ENCODE results near the gene RASL11B.
A peak's percentile ranks its signal among the peaks of the same experiment; 100 is the strongest.

The RASL11B gene

DNA sequence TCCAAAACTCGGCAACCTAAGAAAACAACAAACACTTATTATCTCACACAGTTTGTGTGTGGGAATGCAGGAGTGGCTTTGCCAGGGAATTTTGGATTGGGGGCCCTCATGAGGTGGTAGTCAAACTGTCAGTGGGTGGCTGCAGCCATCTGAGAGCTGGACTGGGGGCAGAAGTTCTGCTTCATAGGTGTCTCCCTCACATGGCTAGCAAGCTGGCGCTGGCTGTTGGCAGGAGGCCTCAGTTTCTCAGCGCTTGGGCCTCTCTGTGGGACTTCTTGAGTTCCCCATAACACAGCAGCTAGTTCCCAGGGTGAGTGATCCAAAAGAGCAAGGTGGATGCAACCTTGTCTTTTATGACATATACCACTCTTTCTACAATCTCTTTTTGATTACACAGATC, 26.0 kb upstream of the RASL11B start:
- Histone ChIP-seq H3K36me3 (ENCODE audit: insufficient read depth, low read depth, low read length) (no peaks in the 10 kb centered on the region), H3K27me3 (ENCODE audit: insufficient read depth, low read length) (peaks cover 6% of the 10 kb centered on the region; the same call in 1 of the 2 replicates), H3K4me3 (ENCODE audit: low read length) (no peak overlapping the region), H3K27ac (ENCODE audit: low read length) (no peak overlapping the region), H3K9ac (ENCODE audit: low read depth, low read length) (peak overlapping the region; percentile 59; the same call in 1 of the 2 replicates), H3K4me1 (ENCODE audit: insufficient read depth, low read length) (peaks cover 47% of the 10 kb centered on the region), H3K9me3 (ENCODE audit: insufficient read depth, low read depth, low read length) (no peaks in the 10 kb centered on the region)

DNA sequence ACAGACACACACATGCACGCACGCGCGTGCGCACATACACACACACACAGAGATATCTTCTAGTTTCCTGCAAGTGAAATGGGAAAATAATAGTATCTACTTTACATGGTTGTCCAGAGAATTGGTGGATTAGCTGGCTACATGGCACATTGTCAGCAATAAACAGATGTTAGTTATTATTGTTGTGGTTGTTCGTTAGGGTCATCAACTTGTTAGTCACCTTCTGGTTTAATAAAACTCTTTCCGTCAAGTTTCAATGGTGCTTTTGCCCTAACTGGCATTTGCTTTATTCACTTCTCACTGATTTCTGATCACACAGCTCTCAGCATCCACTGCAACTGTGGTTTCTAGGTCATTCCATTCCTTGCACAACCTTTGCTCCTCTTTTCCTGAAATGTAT, 25.4 kb upstream of the RASL11B start:
- no peaks in the 10 kb centered on the region for H3K9me3 ChIP-seq (ENCODE audit: insufficient read depth, low read depth, low read length)
- H3K9ac ChIP-seq (ENCODE audit: low read depth, low read length): 0 out of 2 replicates have a peak overlapping the region, but pooled peaks have one; percentile 59
- H3K36me3 ChIP-seq (ENCODE audit: insufficient read depth, low read depth, low read length): no peaks in the 10 kb centered on the region
- H3K27ac ChIP-seq (ENCODE audit: low read length): no peak overlapping the region
- H3K4me1 ChIP-seq (ENCODE audit: insufficient read depth, low read length): peaks cover 52% of the 10 kb centered on the region
- H3K27me3 ChIP-seq (ENCODE audit: insufficient read depth, low read length): peaks cover 6% of the 10 kb centered on the region; the same call in 1 of the 2 replicates
- H3K4me3 ChIP-seq (ENCODE audit: low read length): no peak overlapping the region

DNA sequence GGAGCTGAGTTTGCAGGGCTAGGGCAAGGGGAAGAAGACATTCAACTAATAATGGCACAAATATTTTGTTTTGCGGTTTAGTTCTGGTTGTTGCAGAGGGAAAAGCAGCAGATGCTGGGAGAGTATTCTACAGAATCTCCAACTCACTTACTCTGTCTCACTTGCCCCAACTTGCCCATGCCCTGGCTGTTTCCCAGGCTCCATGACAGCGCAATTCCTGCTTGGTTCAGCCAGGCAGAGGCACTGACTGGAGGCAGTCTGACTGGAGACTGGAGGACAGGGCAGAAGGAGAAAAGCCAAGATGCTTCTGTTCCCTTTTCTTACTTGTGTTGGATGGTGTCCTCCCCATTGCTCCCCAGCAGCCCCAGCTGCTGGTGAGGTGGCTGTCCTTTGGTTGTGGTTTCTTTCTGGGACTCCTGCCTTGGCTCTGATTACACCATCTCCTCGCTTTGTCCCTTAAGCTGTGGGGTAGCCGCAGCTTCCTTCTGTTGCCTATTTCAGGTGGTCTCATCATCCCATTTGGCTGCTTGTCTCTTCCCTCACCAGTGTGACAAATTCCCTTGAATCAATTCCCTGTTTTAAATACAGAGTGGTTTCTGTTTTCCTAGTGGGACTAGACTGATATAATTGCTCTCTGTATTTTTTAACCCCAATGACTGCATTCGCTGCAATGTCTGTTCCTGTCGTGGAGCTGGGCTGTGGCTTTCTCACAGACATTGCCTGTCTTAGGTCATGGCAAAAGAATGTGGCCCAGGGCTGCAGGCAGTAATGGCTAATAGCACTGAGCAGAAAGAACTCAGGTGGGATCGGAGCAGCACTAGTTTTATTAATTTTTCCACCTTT, 24.2 kb upstream of the RASL11B start:
- Histone ChIP-seq H3K27ac (ENCODE audit: low read length) (no peak overlapping the region), H3K4me1 (ENCODE audit: insufficient read depth, low read length) (peaks cover 50% of the 10 kb centered on the region), H3K9ac (ENCODE audit: low read depth, low read length) (no peak overlapping the region), H3K9me3 (ENCODE audit: insufficient read depth, low read depth, low read length) (no peaks in the 10 kb centered on the region), H3K4me3 (ENCODE audit: low read length) (no peak overlapping the region), H3K36me3 (ENCODE audit: insufficient read depth, low read depth, low read length) (no peaks in the 10 kb centered on the region), H3K27me3 (ENCODE audit: insufficient read depth, low read length) (peaks cover 6% of the 10 kb centered on the region; the same call in 1 of the 2 replicates)

DNA sequence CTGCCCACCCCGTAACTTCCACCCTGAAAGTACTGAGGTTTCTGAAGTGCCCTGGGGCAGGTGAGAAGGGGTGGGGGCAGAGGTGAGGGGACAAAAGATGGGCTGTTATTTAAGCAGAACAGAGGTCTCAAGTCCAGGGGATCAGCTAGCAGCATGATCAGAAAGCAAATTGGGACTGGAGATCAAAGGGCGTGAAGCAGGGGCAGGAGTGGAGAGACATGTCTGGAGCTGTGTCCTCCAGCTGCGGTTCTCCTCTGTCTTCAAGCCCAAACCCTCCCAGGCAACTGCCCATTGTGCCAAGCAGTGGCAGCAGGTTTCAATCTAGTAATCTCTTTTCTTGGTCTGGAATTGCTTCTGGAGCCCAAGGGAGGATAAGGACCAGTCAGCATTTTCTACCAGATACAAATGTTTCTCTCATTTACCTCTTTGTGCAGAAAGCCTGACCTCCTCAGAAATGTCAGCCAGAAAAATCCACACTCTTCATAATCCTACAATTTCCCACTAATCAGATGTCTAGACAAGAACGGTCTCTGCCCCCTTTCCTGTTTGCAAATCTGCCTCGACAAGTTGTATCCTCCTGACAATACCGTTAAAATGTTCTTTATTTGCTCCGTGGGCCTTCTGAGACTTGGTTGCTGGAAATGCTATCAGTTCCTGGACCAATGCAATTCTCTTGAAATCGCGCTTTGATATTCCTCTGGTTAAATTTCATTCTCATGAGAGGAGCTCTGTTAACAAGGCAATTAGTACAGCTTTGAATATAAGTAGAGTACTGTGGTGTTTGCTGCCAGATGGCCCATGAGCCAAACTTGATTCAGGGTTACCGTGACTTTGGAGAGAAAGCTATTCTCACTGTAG, 23.2 kb upstream of the RASL11B start:
- Histone ChIP-seq H3K27ac (ENCODE audit: low read length) (no peak overlapping the region), H3K4me1 (ENCODE audit: insufficient read depth, low read length) (peaks cover 47% of the 10 kb centered on the region), H3K4me3 (ENCODE audit: low read length) (no peak overlapping the region)

DNA sequence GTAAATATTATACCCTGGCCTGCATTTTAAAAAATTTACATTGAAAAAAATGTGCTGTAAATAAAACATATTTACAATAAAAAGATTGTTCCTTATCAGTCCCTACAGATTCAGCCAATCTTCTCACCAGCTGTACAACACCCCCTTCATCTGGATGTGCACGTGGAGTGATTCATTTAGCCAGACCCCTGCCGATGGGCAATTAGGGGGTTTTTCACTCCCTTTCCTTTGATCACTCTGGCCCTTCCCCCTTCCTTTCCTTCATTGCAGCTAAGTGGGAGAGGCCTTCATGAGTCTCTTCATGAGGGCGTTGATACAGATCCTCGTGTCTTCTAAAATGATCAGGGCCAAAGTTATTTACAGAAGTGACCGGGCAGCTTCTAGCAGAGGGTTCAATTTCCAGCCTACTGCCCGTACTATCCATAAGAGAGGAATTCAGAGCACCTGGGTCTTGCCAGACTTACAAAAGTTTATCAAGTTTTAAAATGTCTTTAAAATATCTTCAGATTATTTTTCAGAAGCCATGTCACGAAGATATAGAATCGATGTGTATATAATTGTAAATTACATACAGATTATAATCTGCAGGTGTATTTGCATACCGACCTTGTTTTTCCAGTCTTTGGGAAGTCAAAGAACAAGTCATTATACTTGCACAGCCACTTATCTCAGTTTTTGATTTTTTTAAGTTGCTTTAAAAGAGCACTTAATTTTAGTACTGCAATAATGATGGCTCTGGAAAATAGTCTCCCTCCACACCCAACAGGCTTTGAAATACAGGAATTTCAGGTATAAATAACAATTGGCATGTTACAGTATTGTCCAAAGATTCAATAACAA, 21.4 kb upstream of the RASL11B start:
- Histone ChIP-seq H3K4me1 (ENCODE audit: insufficient read depth, low read length) (peaks cover 37% of the 10 kb centered on the region), H3K9ac (ENCODE audit: low read depth, low read length) (0 out of 2 replicates have a peak overlapping the region, but pooled peaks have one; percentile 14), H3K27me3 (ENCODE audit: insufficient read depth, low read length) (peaks cover 6% of the 10 kb centered on the region; the same call in 1 of the 2 replicates), H3K4me3 (ENCODE audit: low read length) (no peak overlapping the region), H3K9me3 (ENCODE audit: insufficient read depth, low read depth, low read length) (no peaks in the 10 kb centered on the region), H3K36me3 (ENCODE audit: insufficient read depth, low read depth, low read length) (no peaks in the 10 kb centered on the region), H3K27ac (ENCODE audit: low read length) (no peak overlapping the region)

More for the DNA sequence above, 23.2 kb upstream of the RASL11B start:
- Histone ChIP-seq H3K9me3 (ENCODE audit: insufficient read depth, low read depth, low read length) (no peaks in the 10 kb centered on the region), H3K36me3 (ENCODE audit: insufficient read depth, low read depth, low read length) (no peaks in the 10 kb centered on the region), H3K9ac (ENCODE audit: low read depth, low read length) (no peak overlapping the region), H3K27me3 (ENCODE audit: insufficient read depth, low read length) (peaks cover 6% of the 10 kb centered on the region; the same call in 1 of the 2 replicates)

DNA sequence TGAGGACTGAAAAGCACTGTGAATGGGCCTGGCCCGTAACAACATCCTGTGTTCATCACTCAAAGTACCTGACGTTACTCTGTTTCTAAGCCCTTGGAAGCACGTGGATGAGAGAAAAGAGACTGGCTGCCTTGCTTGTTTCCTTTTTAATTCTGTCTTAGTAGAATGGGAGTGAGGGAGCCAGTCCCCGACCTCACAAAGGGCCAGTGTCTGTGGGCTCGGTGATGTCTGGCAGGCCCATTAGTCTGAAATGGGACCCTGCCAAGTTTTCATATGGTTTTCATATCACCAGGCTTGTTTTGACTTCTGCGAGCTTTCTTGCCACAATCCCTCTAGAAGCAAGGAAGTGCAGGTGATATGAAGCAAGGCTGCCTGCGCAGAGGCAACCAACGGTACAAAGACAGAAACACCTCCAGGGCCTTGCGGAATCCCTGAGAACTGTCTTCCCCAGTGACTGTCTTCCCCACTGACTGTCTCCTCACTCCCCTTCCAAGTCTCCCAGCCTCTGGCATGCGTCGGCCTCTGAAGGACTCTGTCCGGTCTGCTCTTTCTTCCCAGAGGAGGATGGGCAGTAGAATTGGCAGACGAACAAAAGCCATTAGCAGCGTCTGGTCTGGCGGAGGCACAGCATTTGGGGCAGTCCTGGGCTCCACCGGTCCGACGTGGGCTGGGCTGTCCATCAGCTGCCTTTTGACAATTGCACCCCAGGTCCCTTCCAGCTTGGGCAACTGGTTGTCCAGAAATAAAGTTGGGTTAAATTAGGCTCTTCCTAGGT, 20.2 kb upstream of the RASL11B start:
- no peaks in the 10 kb centered on the region for H3K9me3 ChIP-seq (ENCODE audit: insufficient read depth, low read depth, low read length)
- H3K27me3 ChIP-seq (ENCODE audit: insufficient read depth, low read length): peaks cover 6% of the 10 kb centered on the region; the same call in 1 of the 2 replicates
- H3K9ac ChIP-seq (ENCODE audit: low read depth, low read length): no peak overlapping the region
- H3K4me1 ChIP-seq (ENCODE audit: insufficient read depth, low read length): peaks cover 34% of the 10 kb centered on the region
- H3K27ac ChIP-seq (ENCODE audit: low read length): no peak overlapping the region
- no peak overlapping the region for H3K4me3 ChIP-seq (ENCODE audit: low read length)
- H3K36me3 ChIP-seq (ENCODE audit: insufficient read depth, low read depth, low read length): no peaks in the 10 kb centered on the region

DNA sequence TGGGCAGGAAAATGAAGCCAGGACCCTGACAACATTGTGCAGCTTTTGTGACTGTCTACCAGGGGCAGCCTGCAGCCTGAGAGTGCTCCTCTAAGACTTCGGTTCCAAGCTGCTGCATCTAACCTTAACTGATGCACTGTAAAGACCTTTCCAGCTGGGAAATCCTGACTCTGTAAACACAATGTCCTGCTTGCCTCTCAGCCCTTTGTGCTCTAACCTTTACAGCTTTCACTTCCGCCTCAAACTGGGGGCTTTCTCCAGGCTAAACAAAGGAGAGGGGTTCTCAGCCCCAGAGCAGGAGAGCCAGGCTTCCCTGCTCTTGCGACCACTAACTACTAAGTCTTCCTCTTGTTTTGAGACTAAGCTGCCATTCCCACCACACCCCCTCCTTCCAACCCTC, 19.3 kb upstream of the RASL11B start:
- Histone ChIP-seq H3K4me3 (ENCODE audit: low read length) (no peak overlapping the region), H3K9me3 (ENCODE audit: insufficient read depth, low read depth, low read length) (no peaks in the 10 kb centered on the region), H3K27me3 (ENCODE audit: insufficient read depth, low read length) (peaks cover 6% of the 10 kb centered on the region; the same call in 1 of the 2 replicates), H3K4me1 (ENCODE audit: insufficient read depth, low read length) (peaks cover 29% of the 10 kb centered on the region), H3K36me3 (ENCODE audit: insufficient read depth, low read depth, low read length) (no peaks in the 10 kb centered on the region), H3K9ac (ENCODE audit: low read depth, low read length) (no peak overlapping the region), H3K27ac (ENCODE audit: low read length) (no peak overlapping the region)

DNA sequence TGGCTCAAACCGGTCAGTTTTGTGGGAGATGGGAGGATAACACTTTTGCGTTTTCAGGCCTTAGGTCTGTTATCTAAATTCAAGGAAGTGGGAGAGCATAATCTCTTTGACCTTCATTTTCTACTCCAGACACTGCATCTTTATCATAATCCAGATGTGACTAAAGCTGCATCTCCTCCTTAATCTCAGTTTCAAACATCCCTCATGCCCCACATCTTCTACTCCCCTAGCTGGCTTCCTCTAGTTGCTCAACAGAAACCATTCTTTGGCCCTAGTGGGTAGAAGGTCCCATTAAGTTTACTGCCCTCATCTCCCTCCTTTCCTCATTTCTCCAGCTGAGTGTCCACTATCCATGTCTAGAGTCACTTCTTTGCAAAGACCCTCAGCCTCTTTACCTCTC, 18.8 kb upstream of the RASL11B start:
- no peak overlapping the region for H3K4me3 ChIP-seq (ENCODE audit: low read length)
- H3K27me3 ChIP-seq (ENCODE audit: insufficient read depth, low read length): peaks cover 6% of the 10 kb centered on the region; the same call in 1 of the 2 replicates
- no peak overlapping the region for H3K27ac ChIP-seq (ENCODE audit: low read length)
- H3K9me3 ChIP-seq (ENCODE audit: insufficient read depth, low read depth, low read length): no peaks in the 10 kb centered on the region
- peaks cover 23% of the 10 kb centered on the region; the same call in 1 of the 2 replicates for H3K4me1 ChIP-seq (ENCODE audit: insufficient read depth, low read length)
- no peaks in the 10 kb centered on the region for H3K36me3 ChIP-seq (ENCODE audit: insufficient read depth, low read depth, low read length)
- H3K9ac ChIP-seq (ENCODE audit: low read depth, low read length): no peak overlapping the region

DNA sequence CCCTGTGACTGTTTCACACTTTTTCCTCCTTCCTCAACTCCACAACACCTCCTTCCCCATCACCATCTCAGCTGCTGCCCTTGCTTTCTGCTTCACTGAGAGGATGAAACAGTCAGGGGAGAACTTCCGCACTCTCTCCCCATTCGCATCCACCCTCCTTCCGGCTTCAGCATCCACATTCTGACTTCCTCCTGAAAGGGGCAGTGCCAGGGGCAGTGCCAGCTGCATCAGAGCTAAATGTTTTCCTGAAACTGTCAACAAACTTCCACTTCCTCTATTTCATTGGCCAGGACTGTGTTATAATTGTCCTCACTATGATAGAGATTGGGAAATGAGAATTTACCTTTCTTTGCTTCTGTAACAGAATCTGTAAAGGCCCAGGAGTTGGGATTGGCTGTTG, 18.2 kb upstream of the RASL11B start:
- no peaks in the 10 kb centered on the region for H3K9me3 ChIP-seq (ENCODE audit: insufficient read depth, low read depth, low read length)

DNA sequence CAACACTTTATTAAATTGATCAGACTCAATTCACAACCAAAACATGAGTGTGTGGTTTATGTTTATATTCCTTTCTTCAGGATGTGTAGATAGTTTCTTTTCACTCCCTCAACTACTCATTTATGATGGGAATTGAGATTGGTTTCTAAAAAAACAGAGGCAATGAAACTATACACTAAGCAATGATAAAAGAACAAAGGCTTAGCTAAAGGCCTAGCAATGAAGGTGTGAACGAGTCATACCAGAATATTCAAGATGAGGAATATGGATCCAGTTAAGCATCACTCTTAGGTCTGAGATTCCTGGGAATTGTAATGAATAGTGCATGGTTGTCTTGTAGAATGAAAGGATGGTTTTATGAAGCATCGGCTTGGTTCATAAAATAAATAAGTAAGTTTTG, 17.5 kb upstream of the RASL11B start:
- Histone ChIP-seq H3K27me3 (ENCODE audit: insufficient read depth, low read length) (peaks cover 4% of the 10 kb centered on the region; the same call in 1 of the 2 replicates), H3K9me3 (ENCODE audit: insufficient read depth, low read depth, low read length) (no peaks in the 10 kb centered on the region), H3K4me3 (ENCODE audit: low read length) (no peak overlapping the region), H3K9ac (ENCODE audit: low read depth, low read length) (no peak overlapping the region), H3K4me1 (ENCODE audit: insufficient read depth, low read length) (peaks cover 17% of the 10 kb centered on the region; the same call in 1 of the 2 replicates), H3K27ac (ENCODE audit: low read length) (no peak overlapping the region), H3K36me3 (ENCODE audit: insufficient read depth, low read depth, low read length) (no peaks in the 10 kb centered on the region)

More for the DNA sequence above, 18.2 kb upstream of the RASL11B start:
- H3K27ac ChIP-seq (ENCODE audit: low read length): no peak overlapping the region
- H3K9ac ChIP-seq (ENCODE audit: low read depth, low read length): no peak overlapping the region
- H3K36me3 ChIP-seq (ENCODE audit: insufficient read depth, low read depth, low read length): no peaks in the 10 kb centered on the region
- H3K4me3 ChIP-seq (ENCODE audit: low read length): no peak overlapping the region
- H3K27me3 ChIP-seq (ENCODE audit: insufficient read depth, low read length): peaks cover 6% of the 10 kb centered on the region; the same call in 1 of the 2 replicates
- H3K4me1 ChIP-seq (ENCODE audit: insufficient read depth, low read length): peaks cover 20% of the 10 kb centered on the region; the same call in 1 of the 2 replicates
